Measurements from ENCODE around the gene AUTS2. TPM values are rescaled to one million over a fixed set of nuclear protein-coding genes. Genes with fewer than 3 reads are reported as not detected.

Gene AUTS2
- polyA plus RNA-seq, 1 donor from 2014 or later, result 97.3 TPM

- no peak overlapping the region for H3K9ac ChIP-seq (ENCODE audit: low read length)
- H3K4me3 ChIP-seq (ENCODE audit: low read length), result no peak overlapping the region
- no peak overlapping the region for H2AFZ ChIP-seq (ENCODE audit: low read depth, low read length)
- no peak for TF ChIP-seq POLR2AphosphoS5 (IDR thresholded peaks at IDR 0.05)
- no peak for TF ChIP-seq REST (IDR thresholded peaks at IDR 0.05; ENCODE audit: borderline replicate concordance)
- TF ChIP-seq EP300 (conservative IDR thresholded peaks at IDR 0.05; ENCODE audit: poor library complexity, severe bottlenecking), result no peak
- TF ChIP-seq EZH2 (IDR thresholded peaks at IDR 0.05; ENCODE audit: borderline replicate concordance, insufficient read depth, low read length, poor library complexity, severe bottlenecking), result no peak
- TF ChIP-seq TAF1 (IDR thresholded peaks at IDR 0.05; ENCODE audit: low read depth), result no peak
- no peak for TF ChIP-seq CTCF (IDR thresholded peaks at IDR 0.05; ENCODE audit: poor library complexity, severe bottlenecking)
- TF ChIP-seq SMC3 (conservative IDR thresholded peaks at IDR 0.05; ENCODE audit: poor library complexity), result no peak
- no peak for TF ChIP-seq MXI1 (conservative IDR thresholded peaks at IDR 0.05; ENCODE audit: poor library complexity, severe bottlenecking)
- TF ChIP-seq RAD21 (conservative IDR thresholded peaks at IDR 0.05), result no peak
- H3K9me3 ChIP-seq (ENCODE audit: low read length), result no peaks in the 10 kb centered on the region
- H3F3A ChIP-seq (ENCODE audit: insufficient read depth, low read length, poor library complexity, severe bottlenecking), result peaks cover 12% of the 10 kb centered on the region
- H3K9me2 ChIP-seq (ENCODE audit: insufficient read depth, low read length), result no peaks in the 10 kb centered on the region
- H3K4me2 ChIP-seq (ENCODE audit: low read length), result no peak overlapping the region
- no peaks in the 10 kb centered on the region for H3K36me3 ChIP-seq (ENCODE audit: insufficient read depth, low read length)
- peaks cover 35% of the 10 kb centered on the region for H3K79me2 ChIP-seq (replicated peaks; ENCODE audit: insufficient read depth, low read length)
- no peaks in the 10 kb centered on the region for H3K27me3 ChIP-seq (ENCODE audit: insufficient read depth, low read depth, low read length)
- no peaks in the 10 kb centered on the region for H4K20me1 ChIP-seq (ENCODE audit: insufficient read depth)
- H3K27ac ChIP-seq (ENCODE audit: low read length), result peak overlapping the region; percentile 29
Measured at GRCh38 chr7:69833964-69834363, 235.7 kb downstream of the AUTS2 start.

GRCh38 chr7:69836702-69837101, 238.4 kb downstream of the AUTS2 start:
- H3K9me3 ChIP-seq (ENCODE audit: low read length), result no peaks in the 10 kb centered on the region
- H3K36me3 ChIP-seq (ENCODE audit: insufficient read depth, low read length), result no peaks in the 10 kb centered on the region
- H3K27ac ChIP-seq (ENCODE audit: low read length), result peak overlapping the region; percentile 77
- H2AFZ ChIP-seq (ENCODE audit: low read depth, low read length), result no peak overlapping the region
- peaks cover 12% of the 10 kb centered on the region for H3F3A ChIP-seq (ENCODE audit: insufficient read depth, low read length, poor library complexity, severe bottlenecking)
- no peaks in the 10 kb centered on the region for H3K27me3 ChIP-seq (ENCODE audit: insufficient read depth, low read depth, low read length)
- H3K4me2 ChIP-seq (ENCODE audit: low read length), result no peak overlapping the region
- no peaks in the 10 kb centered on the region for H3K9me2 ChIP-seq (ENCODE audit: insufficient read depth, low read length)
- H3K4me3 ChIP-seq (ENCODE audit: low read length), result no peak overlapping the region
- H4K20me1 ChIP-seq (ENCODE audit: insufficient read depth), result no peaks in the 10 kb centered on the region
- H3K79me2 ChIP-seq (replicated peaks; ENCODE audit: insufficient read depth, low read length), result peaks cover 51% of the 10 kb centered on the region
- H3K9ac ChIP-seq (ENCODE audit: low read length), result no peak overlapping the region
- no peak for TF ChIP-seq MXI1 (conservative IDR thresholded peaks at IDR 0.05; ENCODE audit: poor library complexity, severe bottlenecking)
- TF ChIP-seq EP300 (conservative IDR thresholded peaks at IDR 0.05; ENCODE audit: poor library complexity, severe bottlenecking), result no peak
- TF ChIP-seq TAF1 (IDR thresholded peaks at IDR 0.05; ENCODE audit: low read depth), result no peak
- TF ChIP-seq CTCF (IDR thresholded peaks at IDR 0.05; ENCODE audit: poor library complexity, severe bottlenecking), result no peak
- TF ChIP-seq REST (IDR thresholded peaks at IDR 0.05; ENCODE audit: borderline replicate concordance), result no peak
- no peak for TF ChIP-seq POLR2AphosphoS5 (IDR thresholded peaks at IDR 0.05)
